ENCODE results near the gene NTM.

NTM gene

DNA sequence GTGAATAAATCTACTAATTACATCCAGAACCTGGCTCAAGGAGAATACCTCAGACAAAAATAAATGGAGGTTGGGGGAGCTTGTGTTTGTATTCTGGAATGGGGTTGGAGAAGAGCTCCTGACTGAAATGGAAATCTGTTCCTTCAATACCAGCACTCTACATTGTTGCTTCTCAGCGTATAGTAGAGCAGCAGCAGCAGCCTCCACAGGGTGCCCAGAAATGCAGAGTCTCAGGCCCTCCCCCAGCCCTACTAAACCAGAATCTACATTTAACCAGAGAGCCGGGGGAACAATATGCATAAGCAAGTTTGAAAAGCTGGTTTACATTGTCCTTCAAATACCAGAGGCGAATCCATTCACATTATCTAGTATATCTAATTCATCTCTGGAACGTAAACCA lies 474.8 kb downstream of the NTM start:
- no peak for DNase-seq

DNA sequence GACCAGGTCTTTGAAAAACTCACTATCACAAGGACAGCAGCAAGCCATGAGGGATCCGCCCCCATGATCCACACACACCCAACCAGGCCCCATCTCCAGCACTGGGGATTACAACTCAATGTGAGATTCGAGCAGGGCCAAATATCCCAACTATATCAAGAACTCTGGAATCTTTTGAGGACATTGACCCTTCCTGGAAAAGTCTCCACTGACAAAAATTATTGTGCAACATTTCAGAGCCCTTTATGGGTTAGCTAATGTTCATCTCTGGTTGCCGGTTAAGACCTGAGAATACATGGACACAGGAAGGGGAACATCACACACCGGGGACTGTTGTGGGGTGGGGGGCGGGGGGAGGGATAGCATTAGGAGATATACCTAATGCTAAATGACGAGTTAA lies 479.1 kb downstream of the NTM start:
- no peak for DNase-seq

DNA sequence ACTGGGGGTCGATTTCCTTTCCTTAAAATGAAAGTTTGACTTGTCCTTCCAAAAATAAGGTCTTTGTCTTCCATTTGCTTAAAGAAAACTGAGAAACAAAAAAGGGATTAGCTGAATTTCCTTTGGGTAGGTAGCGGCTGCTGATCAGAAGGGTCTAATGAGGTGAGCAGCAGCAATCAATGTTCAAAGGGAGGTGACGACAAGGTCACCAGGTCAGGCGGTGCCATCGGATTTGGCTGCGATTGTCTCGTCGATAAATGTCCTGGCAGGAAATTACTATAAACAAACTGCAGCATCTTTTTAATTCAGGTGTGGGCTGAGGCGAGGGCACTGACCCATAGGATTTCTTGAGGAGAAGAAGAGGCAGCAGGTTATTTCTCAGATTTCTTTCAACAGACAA lies 480.1 kb downstream of the NTM start:
- no peak for DNase-seq

DNA sequence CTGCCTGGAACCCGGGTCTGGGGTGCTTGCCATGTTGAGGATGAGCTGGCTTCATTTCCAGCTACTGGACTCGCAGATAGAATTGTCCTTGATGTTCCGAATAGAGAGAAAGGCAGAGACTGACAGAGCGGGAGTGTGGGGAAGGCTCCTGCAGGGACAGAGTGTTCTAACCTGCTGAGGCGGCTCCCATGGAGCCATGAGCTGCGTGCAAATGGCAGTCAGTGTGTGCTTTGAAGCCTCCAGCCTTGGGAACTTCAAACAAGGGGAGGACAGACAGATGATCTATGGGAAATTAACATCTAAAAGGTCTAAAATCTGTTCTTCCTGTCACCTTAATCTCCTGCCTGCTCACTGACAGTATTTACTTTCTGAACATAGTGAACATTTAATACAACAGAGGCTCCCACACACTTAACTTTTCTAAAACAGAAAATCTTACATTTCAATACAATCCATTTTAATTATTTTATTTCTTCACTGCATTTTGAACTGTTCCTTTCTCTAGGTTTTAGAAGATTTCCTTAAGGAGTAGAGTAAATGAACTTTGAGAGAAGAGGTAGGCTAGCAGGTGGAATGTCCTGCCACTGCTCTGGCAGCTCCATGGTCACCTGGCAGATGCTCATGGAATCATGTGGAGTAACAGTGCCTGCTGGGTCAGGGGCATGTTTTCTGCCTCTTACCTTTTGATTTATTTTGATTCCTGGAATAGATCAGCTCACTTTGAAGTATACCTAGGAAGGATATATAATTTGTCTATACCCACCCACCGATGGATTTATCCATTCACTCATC lies 481.7 kb downstream of the NTM start:
- no peak for DNase-seq

GRCh38 chr11:131852757-131853156 lies 482.3 kb downstream of the NTM start:
- DNase-seq, result no peak

GRCh38 chr11:131854391-131854790 lies 484.0 kb downstream of the NTM start:
- DNase-seq, result no peak

DNA sequence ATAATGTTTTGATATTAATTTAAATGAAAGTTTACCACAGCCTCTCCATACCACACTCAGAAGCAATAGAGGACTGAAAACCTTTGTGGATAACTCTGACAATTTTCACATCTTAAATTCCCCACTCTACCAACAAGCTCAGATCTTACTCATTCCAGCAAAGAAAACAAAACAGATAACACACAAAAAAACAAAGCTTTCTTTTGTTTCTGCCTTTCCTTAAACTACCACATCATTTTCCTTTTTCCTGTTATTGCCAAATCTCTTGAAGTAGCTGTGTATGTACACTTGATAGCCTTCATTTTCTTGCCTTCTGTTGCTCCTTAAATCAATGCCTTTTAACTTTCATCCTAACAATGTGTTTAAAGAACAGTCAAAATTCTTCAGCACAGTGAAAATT lies 484.9 kb downstream of the NTM start:
- no peak for DNase-seq

GRCh38 chr11:131857246-131857645 lies 486.8 kb downstream of the NTM start:
- DNase-seq, result no peak

GRCh38 chr11:131858505-131858904 lies 488.1 kb downstream of the NTM start:
- DNase-seq, result no peak

GRCh38 chr11:131859538-131860210 lies 489.3 kb downstream of the NTM start:
- no peak for DNase-seq

DNA sequence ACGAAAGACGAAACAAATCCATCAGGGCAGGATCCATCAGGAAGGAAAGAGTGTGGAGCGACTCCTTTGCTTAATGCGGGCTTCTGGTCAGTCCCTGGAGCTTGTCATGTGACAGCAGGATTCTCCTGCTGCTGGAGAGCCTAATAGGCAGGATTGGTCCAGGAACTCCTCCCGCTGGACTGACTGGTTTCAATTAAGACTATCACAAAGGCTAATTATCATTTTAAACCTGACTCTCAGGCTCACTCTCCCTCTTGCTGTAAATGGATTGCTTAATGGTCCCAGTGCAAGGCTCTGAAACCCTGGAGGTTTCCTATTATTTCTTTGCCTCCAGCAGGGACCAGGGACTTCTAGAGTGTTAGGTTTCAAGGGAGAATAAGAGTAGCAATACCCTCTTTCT lies 493.8 kb downstream of the NTM start:
- DNase-seq, result no peak

GRCh38 chr11:131865860-131866259 lies 495.4 kb downstream of the NTM start:
- DNase-seq, result no peak

DNA sequence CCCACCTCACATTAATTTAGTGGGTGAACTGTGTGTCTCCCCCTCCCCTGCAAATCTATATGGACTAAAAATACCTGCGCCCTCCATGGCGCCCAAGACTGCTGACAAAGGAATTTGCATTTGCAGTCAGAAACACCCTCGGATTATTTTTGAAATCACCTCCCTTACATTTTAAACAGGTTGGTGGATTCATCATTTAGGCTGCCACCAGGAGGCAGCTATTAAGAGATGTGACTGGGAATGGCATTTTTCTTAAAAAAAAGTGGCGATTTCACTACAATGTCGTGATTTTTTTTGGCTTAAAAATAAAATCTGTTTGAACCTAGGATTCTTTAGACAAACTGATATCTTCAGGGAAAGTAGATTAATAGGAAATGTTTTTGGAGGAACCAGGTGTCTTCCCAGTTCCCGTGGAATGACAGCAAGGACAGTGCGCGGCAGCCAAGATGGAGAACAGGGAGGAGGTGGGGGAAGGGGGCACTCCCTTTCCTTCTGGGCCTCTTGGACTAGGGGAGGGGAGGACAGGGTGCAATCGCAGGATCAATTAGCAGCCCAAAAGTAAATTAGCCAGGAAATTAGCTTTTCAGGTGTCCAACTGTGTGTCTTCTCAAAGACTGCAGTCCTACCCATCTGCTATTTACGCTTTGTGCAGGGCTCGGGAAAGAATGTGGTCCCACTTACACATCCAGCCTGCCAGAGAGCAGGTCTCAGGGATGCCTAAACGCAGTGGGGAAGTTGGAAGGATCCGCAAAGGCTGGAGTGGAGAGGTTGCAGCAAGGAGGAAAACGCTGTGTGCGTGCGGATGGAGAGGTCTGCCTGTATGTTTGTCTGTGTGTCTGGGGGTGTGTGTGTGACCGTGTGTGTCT lies 496.4 kb downstream of the NTM start:
- no peak for DNase-seq

DNA sequence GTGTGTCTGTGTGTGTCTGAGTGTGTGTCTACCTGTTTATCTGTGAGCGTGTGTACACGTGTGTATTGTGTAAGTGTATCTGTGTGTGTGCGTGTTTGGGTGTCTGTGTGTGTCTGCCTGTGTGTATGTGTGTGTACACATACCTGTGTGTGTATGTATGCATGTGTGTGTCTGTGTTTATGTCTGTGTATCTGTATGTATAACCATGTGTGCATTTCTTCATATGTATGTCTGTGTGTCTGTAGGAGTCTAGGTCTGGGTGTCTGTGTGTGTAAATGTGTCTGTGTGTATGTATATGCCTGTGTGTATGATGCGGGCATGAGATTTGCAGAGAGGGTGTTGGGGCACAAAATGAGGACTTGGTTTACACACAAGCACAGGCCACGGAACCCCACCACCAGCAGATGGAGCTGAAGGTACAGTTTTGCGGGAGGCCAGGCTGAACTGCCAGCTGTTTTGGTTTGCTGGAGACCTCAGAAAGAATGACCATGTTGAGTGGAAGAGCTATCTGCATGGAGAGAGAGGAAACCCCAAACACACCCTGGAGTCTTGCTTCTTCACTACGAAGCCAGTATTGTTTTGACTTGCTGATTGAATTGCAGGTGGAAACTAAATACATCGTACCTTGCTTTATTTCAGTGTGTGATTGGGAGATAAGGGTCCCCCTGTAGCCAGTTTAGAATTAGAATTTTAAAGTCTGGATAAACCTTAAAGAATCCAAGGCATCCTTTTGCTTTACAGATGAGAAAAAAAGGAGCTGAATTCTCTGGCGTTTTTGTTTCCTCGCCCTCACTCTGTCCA lies 497.2 kb downstream of the NTM start:
- peak; percentile 3 to 13 for DNase-seq

DNA sequence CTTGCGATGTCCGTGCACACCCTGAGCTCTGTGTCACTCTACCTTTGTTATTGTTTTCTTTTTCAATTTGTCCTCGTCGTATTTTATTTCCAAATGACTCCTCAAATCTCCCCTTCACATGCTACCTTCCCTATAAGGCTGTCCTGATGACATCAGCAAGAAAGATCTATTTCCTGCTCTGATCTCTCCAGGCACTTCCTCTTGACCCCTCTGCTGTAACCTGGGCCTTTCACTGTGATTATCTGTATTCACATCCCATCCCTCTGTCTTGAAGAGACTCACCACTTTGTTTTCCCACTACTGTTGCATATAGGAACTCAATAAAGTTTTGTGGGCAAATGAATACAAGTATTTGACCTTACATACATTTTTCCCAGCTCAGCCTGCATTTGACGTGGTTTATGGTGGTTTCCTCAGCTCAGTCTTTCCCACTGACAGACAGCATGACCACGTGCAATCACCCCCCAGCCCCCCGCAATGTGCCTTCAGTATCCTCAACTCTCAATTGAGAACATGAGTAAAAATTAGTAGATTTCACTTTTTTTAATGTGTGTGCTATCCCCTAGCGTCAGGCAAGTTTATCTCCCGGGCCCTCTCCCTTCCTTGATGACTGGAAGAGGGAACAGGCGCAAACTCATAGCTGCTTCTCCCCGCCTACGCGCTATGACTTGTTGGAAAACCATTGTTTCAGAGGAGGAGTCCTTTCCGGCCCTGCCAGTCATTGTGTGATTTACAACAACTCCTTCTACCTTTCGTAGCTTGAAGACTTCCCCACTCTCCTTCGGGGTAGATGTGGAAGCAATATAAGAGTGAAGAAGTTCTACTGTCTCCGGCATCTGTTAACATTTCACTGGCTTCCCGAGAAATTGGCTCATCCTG lies 498.5 kb downstream of the NTM start:
- no peak for DNase-seq

DNA sequence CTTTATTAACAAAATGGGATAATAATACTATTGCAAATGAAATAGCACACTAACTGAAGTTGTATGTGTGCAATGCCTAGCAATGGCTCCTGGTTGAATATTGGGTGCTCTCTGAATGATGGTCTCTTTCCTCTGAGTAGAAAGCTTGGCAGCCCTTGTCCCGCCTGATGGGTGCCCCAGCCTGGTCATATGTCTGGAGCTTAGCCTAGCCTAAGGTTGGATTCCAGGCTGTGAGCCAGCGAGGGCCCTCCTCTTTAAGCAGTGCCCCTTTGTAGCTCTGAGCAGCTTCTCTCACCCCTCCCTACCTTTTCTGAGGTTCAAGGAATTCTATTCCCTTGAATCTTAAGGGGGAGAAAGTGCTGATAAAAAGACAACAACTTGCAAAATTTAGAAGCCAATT lies 499.9 kb downstream of the NTM start:
- DNase-seq, result no peak

- no peak for DNase-seq
Observed at GRCh38 chr11:131871006-131871405, 500.6 kb downstream of the NTM start.

- no peak for DNase-seq
Observed at GRCh38 chr11:131874070-131874469, 503.7 kb downstream of the NTM start.

GRCh38 chr11:131875611-131876010 lies 505.2 kb downstream of the NTM start:
- no peak for DNase-seq

- no peak for DNase-seq
Observed at GRCh38 chr11:131877246-131877942, 507.0 kb downstream of the NTM start.

- no peak for DNase-seq
Observed at GRCh38 chr11:131880316-131880715, 509.9 kb downstream of the NTM start.

Measured in Kasumi-1 (cell line).